ENCODE measurements around the gene OR11A1. TPM values are rescaled to one million over a fixed set of nuclear protein-coding genes. Genes with fewer than 3 reads are reported as not detected.

The OR11A1 gene
- polyA plus RNA-seq, 1 experiment: not detected

DNA sequence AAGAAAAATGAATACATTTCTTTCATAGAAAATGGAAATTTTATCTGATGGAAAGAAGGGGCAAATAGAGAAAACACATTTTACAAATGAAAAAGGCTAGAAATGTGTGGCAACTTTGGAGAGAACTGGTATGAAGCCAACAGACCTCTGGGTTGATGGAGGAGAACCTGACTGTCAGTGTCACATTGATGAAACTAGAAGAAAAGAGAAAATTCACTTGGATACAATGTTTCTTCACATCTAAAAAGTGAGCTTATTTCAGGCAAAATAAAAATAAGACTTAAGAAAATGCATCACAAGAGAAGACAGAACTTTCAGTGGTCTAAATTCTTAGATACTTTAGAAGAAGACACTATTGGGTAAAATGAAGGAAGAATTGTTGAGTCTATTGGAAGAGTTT is 61.5 kb downstream of the OR11A1 start, which contains the start of gene OR12D2:
TSS of gene OR12D2 (plus strand) at position 301 of the 400 bp plus-strand sequence. CDS start 1,069 bp downstream, outside the sequence.
- CTCF ChIA-PET: no interaction called here
- DNase-seq (ENCODE audit: low read depth): no peak
- POLR2A ChIA-PET: no interaction called here

GRCh38 chr6:29388533-29388932 is 68.3 kb downstream of the OR11A1 start:
- TF ChIP-seq, protein P1, sequence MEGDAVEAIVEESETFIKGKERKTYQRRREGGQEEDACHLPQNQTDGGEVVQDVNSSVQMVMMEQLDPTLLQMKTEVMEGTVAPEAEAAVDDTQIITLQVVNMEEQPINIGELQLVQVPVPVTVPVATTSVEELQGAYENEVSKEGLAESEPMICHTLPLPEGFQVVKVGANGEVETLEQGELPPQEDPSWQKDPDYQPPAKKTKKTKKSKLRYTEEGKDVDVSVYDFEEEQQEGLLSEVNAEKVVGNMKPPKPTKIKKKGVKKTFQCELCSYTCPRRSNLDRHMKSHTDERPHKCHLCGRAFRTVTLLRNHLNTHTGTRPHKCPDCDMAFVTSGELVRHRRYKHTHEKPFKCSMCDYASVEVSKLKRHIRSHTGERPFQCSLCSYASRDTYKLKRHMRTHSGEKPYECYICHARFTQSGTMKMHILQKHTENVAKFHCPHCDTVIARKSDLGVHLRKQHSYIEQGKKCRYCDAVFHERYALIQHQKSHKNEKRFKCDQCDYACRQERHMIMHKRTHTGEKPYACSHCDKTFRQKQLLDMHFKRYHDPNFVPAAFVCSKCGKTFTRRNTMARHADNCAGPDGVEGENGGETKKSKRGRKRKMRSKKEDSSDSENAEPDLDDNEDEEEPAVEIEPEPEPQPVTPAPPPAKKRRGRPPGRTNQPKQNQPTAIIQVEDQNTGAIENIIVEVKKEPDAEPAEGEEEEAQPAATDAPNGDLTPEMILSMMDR (IDR thresholded peaks at IDR 0.05; ENCODE audit: insufficient read depth, low read depth, low read length): no peak
- Histone ChIP-seq H3K27me3 (ENCODE audit: control insufficient read depth, insufficient read depth, low read length) (no peaks in the 10 kb centered on the region), H3K36me3 (ENCODE audit: control insufficient read depth, insufficient read depth, low read length) (no peaks in the 10 kb centered on the region), H3K4me3 (ENCODE audit: low read depth, low read length) (no peak overlapping the region)
- POLR2A ChIA-PET: no interaction called here
- CTCF ChIA-PET: no interaction called here
- no peak for DNase-seq (ENCODE audit: low read depth)

More for the DNA sequence above, 61.5 kb downstream of the OR11A1 start, which contains the start of gene OR12D2:
- Histone ChIP-seq H3K36me3 (ENCODE audit: control insufficient read depth, insufficient read depth, low read length) (no peaks in the 10 kb centered on the region), H3K27me3 (ENCODE audit: control insufficient read depth, insufficient read depth, low read length) (no peaks in the 10 kb centered on the region), H3K4me3 (ENCODE audit: low read depth, low read length) (no peak within 1 kb of the TSS)
- TF ChIP-seq, protein P1 (IDR thresholded peaks at IDR 0.05; ENCODE audit: insufficient read depth, low read depth, low read length): no peak

DNA sequence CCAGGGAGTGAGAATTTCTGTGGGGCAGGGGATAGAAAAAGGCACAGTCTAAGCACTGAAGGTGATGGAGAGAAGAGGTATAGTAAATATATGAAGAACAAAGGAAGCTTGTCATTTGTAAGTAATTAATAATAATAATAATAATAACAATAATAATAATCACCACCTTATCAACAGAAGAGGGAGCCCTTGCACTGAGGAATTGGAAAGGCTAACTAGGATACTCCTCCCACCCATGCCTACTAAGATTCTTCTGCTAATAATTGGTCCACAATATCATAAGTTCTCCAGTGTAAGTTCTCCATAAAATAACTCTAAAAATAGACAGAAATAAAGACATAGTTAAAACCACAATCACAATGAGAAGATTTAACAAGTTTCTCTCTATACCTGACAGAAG is 80.9 kb downstream of the OR11A1 start:
- Histone ChIP-seq H3K27me3 (ENCODE audit: control insufficient read depth, insufficient read depth, low read length) (no peaks in the 10 kb centered on the region), H3K36me3 (ENCODE audit: control insufficient read depth, insufficient read depth, low read length) (no peaks in the 10 kb centered on the region), H3K4me3 (ENCODE audit: low read depth, low read length) (no peak overlapping the region)
- CTCF ChIA-PET: no interaction called here
- POLR2A ChIA-PET: no interaction called here
- DNase-seq (ENCODE audit: low read depth): no peak
- TF ChIP-seq, protein P1 (IDR thresholded peaks at IDR 0.05; ENCODE audit: insufficient read depth, low read depth, low read length): no peak

Other genes starting within 250 kb of the OR11A1 start
- gene OR14J1, start 155.4 kb downstream of the OR11A1 start, polyA plus RNA-seq (2011; rRNA removed): not detected in 2 replicates
- not detected in 2 replicates for gene OR5V1, start 88.2 kb downstream of the OR11A1 start, polyA plus RNA-seq (2011; rRNA removed)
- gene OR12D3, start 81.8 kb downstream of the OR11A1 start, polyA plus RNA-seq (2011; rRNA removed): not detected in 2 replicates
- not detected in 2 replicates for gene OR12D2, start 61.4 kb downstream of the OR11A1 start, polyA plus RNA-seq (2011; rRNA removed)
- gene OR12D1, start 42.1 kb downstream of the OR11A1 start, polyA plus RNA-seq (2011; rRNA removed): not detected in 2 replicates
- not detected in 2 replicates for gene OR10C1, start 17.8 kb downstream of the OR11A1 start, polyA plus RNA-seq (2011; rRNA removed)
- not detected in 2 replicates for gene OR2H1, start 84 bp upstream of the OR11A1 start, polyA plus RNA-seq (2011; rRNA removed)
- gene MAS1L, start 30.9 kb upstream of the OR11A1 start, polyA plus RNA-seq (2011; rRNA removed): not detected in 2 replicates
- gene UBD, start 102.7 kb upstream of the OR11A1 start, polyA plus RNA-seq (2011; rRNA removed): not detected in 2 replicates
- not detected in 2 replicates for gene OR2H2, start 128.1 kb upstream of the OR11A1 start, polyA plus RNA-seq (2011; rRNA removed)
- 14.5 and 16.3 TPM in 2 replicates for gene GABBR1, start 176.1 kb upstream of the OR11A1 start, polyA plus RNA-seq (2011; rRNA removed)
- gene MOG, start 200.0 kb upstream of the OR11A1 start, polyA plus RNA-seq (2011; rRNA removed): not detected in 2 replicates
- 0.27 and 0.32 TPM in 2 replicates for gene ZFP57, start 224.1 kb upstream of the OR11A1 start, polyA plus RNA-seq (2011; rRNA removed)

Data from BJ (cell line).